ENCODE measurements around the gene TAF11.
A peak's percentile ranks its signal among the peaks of the same experiment; 100 is the strongest.
"Not testable (repeated sequence)": the region's sequence is repeated elsewhere in the genome, so short reads cannot be mapped to it uniquely, and the experiment has no call there.

Gene TAF11

DNA sequence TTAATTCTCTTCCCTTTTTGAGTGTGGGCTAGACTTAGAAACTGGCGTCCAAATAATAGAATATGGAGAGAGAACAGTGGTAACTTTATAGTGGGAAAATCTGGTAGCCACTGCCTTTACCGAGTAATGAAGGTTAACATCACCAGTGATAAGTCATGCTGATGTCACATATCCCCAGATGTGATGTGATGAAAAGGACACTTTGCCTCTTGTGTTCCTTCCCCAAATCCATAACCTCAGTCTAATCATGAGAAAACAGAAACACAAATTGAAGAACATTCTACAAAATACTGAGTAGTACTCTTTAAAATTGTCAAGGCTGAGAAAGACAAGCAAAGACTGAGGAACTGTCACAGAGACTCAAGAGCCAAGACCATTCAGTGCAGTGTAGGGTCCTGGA is 19.0 kb upstream of the TAF11 start:
- no peak for DNase-seq (ENCODE audit: low read depth in 3 of 3, low spot score in 1 of 3)

GRCh38 chr6:34904990-34905613 is 17.3 kb upstream of the TAF11 start:
- no peak for DNase-seq (ENCODE audit: low read depth in 3 of 3, low spot score in 1 of 3)

GRCh38 chr6:34901930-34902329 is 14.1 kb upstream of the TAF11 start:
- DNase-seq (ENCODE audit: low read depth in 3 of 3, low spot score in 1 of 3): no peak

DNA sequence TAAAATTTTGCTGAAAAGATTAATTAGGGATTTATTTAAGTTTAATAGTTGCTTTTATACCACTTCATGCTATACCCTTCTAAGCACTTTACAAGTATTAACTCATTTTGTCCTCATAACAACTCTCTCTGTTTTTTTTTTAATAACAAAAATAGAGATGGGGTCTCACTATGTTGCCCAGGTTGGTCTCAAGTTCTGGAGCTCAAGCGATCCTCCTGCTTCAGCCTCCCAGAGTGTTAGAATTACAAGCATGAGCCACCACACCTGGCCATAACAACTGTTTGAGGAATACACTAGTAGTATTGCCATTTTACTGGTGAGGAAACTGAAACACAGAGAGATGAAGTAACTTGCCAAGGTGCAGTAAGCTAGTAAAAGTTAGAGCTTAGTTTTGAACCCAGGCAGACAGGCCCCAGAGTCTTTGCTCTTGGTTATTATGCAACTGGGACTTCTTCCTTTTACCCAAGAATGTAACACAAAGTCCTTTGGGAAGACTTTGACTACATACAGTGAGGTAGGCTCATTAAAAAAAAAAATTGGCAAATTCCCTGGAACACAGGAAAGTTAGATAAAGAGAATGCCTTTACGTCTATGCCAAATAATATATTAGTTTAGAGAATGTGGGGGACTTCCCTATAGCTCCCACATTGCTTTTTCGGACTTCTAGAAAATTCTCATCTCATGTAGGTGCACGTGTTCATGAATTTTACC is 12.6 kb upstream of the TAF11 start:
- no peak for DNase-seq (ENCODE audit: low read depth in 3 of 3, low spot score in 1 of 3)

DNA sequence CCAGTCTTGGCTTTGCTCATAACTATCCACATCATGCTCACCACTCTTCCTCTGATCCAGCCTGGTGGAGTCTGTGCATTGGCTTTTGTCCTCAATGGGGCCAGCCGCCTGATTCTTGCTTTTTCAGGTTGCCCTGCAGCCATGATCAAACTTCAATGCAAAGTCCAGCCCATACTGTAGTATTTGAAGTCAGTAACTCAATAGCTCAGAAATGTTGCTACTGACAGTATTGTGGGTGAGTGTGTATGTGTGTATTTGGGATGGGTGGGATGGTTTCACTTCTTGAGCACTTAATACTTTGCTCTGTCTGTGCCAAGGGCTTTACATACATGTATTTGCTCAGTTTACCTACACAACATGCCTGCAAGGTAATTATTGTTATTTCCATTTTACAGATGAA is 11.9 kb upstream of the TAF11 start:
- not testable (repeated sequence) for DNase-seq (ENCODE audit: low read depth in 3 of 3, low spot score in 1 of 3)

DNA sequence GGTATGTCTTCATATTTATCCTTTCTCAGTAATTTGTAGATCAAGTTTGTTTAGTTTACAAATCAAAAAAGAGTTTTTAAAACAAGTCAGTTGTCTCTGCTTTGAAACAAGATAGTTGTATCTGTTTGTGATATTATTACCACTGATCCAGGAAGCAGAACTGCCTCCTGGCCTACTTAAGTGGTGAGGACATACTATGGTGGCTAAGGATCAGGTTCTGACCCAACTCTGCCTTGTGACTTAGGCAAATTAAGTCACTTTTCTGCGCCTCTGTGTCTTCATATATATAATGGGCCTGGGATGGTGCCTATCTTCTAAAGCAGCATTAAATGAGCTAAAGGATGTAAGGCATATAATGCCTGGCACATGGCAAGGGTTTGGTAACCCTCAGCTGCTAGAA is 9.9 kb upstream of the TAF11 start:
- no peak for DNase-seq (ENCODE audit: low read depth in 3 of 3, low spot score in 1 of 3)

DNA sequence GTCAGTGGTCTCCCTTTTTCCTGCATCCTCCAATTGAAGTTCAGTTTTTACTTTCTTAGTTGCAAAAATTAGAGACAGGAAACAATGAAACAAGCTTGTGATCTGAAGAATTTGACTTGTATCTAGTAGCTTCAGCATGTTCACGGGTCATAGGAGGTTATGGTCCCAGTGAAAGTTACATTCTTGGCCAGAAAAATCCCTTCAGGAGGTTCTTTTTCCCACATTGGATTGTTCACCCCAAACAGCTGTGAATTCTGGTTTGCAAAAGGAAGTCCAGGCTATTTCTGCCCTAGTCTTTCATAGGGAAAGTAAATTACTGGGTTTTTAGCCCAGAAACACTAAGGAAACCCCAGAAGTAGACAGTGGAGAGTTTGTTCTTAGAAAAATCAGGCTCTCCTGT is 9.3 kb upstream of the TAF11 start:
- no peak for DNase-seq (ENCODE audit: low read depth in 3 of 3, low spot score in 1 of 3)

DNA sequence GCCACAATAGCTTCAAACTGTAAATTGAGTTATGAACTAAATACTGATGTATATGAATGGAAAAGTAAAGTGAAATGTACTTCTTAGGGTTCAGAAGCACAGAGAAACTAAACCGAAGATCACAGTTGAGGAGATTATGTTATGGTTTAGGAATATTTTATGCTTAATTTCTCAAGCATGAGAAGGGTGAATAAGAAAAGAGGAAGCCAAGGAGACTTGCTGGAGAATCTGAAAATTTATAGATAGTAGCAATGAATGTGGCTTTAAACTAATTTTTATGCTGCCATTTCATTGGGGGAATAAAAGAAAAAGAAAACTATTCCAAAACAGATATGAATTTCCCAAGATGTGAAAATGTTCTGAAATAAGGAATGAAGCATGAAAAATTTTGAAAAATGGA is 6.9 kb upstream of the TAF11 start:
- DNase-seq (ENCODE audit: low read depth in 3 of 3, low spot score in 1 of 3): no peak

DNA sequence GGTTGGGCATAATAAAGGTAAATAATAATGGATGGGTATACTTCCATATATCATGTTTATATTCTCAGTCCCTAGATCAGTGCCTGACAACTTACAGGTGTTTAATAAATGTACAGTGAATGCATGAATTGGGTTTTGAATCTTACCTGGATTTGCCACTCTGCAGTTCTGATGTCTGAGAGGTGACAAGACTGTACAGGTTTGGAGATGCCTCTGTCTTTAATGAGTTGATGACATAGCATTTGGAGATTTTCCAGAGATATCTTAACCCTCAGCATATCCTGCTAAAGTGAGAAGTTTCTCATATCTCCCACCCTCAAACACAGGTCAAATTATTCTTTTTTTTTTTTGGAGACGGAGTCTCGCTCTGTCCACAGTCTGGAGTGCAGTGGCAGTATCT is 3.5 kb upstream of the TAF11 start:
- no peak for DNase-seq (ENCODE audit: low read depth in 3 of 3, low spot score in 1 of 3)

DNA sequence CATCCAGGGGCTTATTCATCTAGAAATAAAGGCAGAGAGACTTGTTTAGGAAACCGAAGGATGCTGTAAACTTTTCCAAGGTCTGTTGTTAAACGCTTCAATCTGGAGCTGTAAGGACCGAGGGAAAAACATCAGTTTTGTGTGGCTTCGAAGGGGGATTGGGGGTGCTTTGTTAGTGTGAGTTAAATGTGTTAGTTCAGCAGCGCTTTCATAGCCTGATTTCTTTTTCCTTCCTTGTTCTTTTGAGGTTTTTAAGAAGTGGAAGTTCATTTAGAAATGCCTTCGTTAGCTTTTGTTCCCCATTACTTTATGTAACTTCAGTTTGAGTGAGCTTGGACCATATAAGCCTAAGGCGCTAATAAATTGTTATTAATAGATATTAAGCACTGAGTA is 2.7 kb upstream of the TAF11 start:
- no peak for DNase-seq (ENCODE audit: low read depth in 3 of 3, low spot score in 1 of 3)

GRCh38 chr6:34888874-34889555 is 1.2 kb upstream of the TAF11 start, which contains the start of gene ANKS1A:
TSS of gene ANKS1A (plus strand) at chr6:34889255. CDS start at chr6:34889403, 148 bp downstream.
- peak; percentile 71 to 91 (median 80) for DNase-seq (ENCODE audit: low read depth in 3 of 3, low spot score in 1 of 3)

GRCh38 chr6:34888514-34888856 is 643 bp upstream of the TAF11 start:
- no peak for DNase-seq (ENCODE audit: low read depth in 3 of 3, low spot score in 1 of 3)

- DNase-seq (ENCODE audit: low read depth in 3 of 3, low spot score in 1 of 3): not testable (repeated sequence)
Observed at GRCh38 chr6:34885837-34886236, 2.0 kb downstream of the TAF11 start.

- no peak for DNase-seq (ENCODE audit: low read depth in 3 of 3, low spot score in 1 of 3)
Observed at GRCh38 chr6:34884996-34885395, 2.8 kb downstream of the TAF11 start.

DNA sequence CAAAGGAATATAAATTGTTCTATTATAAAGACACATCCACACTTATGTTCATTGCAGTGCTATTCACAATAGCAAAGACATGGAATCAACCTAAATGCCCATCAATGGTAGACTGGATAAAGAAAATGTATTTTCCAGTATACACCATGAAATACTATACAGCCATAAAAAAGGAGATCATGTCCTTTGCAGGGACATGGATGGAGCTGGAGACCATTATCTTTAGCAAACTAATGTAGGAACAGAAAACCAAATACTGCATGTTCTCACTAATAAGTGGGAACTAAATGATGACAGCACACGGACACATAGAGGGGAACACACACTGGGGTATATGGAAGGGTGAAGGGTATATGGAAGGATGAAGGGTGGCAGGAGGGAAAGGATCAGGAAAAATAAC is 3.8 kb downstream of the TAF11 start:
- DNase-seq (ENCODE audit: low read depth in 3 of 3, low spot score in 1 of 3): not testable (repeated sequence)

GRCh38 chr6:34877869-34878485 is 9.9 kb downstream of the TAF11 start:
- DNase-seq (ENCODE audit: low read depth in 3 of 3, low spot score in 1 of 3): no peak

GRCh38 chr6:34877259-34877658 is 10.6 kb downstream of the TAF11 start:
- DNase-seq (ENCODE audit: low read depth in 3 of 3, low spot score in 1 of 3): no peak

GRCh38 chr6:34876472-34876871 is 11.4 kb downstream of the TAF11 start:
- DNase-seq (ENCODE audit: low read depth in 3 of 3, low spot score in 1 of 3): no peak

DNA sequence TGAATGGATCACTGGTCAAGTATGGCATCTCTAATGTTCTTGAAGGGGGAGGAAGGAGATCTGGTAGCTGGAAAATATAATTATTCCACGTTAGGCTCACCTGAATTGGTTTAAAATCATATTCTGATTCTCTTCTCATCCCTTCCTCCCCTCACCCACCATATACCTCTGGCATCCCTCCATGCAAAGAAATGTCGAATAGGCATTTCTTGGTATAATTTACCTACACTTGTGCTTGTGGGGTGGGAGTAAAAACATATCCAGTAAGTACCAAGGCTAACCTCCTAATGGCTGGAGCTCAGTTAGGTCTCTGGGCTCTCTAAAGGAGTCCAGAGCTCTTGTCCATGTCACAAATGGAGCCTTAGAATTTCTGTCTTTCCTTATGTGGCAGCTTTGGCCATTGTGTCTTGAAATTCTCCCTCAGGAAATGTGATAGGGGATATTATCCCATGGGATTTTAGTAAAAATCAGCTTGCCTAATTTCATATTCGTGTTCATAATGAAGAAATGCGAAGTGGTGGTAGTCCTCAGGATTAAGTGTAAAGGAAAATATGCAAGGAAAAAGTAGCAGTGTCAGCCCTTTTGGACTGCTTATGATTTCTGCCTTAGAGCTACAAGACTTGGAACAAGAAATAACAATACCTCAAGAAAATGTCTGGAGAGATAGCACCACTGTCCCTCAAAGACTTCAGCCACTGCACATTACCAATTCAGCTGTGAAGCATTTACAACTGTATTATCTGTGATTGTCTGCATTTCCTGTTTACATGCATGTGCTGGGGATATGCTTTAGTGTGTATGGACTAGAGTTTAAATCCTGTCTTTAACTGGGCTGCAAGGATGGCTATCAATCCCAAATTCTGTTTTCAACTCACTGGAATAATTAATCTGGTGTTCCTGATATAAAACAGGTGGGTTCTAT is 12.3 kb downstream of the TAF11 start:
- no peak for DNase-seq (ENCODE audit: low read depth in 3 of 3, low spot score in 1 of 3)

GRCh38 chr6:34872332-34872731 is 15.5 kb downstream of the TAF11 start:
- DNase-seq (ENCODE audit: low read depth in 3 of 3, low spot score in 1 of 3): no peak

GRCh38 chr6:34871853-34872252 is 16.0 kb downstream of the TAF11 start:
- DNase-seq (ENCODE audit: low read depth in 3 of 3, low spot score in 1 of 3): no peak
